ENCODE measurements around the gene ZBTB17. TPM values are rescaled to one million over a fixed set of nuclear protein-coding genes. Genes with fewer than 3 reads are reported as not detected.
"Not testable (repeated sequence)": the region's sequence is repeated elsewhere in the genome, so short reads cannot be mapped to it uniquely, and the experiment has no call there.

Gene ZBTB17
- total and polyA plus RNA-seq, 7 donors: 17.4 to 38.7 (median 24.3) TPM

DNA sequence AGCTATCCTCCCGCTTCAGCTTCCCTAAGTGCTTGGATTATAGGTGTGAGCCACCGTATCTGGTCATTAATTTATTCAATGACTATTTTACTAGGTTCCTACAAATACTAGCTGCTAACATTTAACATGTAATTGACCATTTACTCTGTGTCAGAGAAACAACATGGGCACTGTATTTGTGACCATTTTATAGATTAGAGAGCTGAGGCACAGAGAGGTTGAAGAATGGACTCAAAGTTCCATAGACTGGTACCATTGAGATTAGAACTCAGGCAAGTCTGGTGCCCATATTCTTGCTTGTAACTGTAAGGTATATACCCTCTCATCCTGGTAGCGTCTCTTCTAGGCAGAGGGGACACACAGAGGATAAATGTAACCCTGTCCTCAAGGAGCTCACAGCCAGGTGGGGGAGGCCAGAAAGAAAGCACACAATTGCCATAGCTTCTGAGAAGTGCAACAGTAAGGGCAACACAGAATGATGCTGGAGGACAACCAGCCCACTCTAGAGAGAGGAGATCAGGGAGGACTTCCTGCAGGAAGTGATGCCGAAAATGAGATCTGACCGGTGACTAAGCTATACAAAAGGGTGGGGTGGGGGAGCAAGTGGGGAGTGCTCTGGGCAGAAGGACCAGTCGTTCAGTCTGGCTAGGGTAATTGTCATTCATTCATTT lies 31.9 kb upstream of the ZBTB17 start:
- TF ChIP-seq POLR2AphosphoS5 (IDR thresholded peaks at IDR 0.05): no peak
- TF ChIP-seq, protein P1, sequence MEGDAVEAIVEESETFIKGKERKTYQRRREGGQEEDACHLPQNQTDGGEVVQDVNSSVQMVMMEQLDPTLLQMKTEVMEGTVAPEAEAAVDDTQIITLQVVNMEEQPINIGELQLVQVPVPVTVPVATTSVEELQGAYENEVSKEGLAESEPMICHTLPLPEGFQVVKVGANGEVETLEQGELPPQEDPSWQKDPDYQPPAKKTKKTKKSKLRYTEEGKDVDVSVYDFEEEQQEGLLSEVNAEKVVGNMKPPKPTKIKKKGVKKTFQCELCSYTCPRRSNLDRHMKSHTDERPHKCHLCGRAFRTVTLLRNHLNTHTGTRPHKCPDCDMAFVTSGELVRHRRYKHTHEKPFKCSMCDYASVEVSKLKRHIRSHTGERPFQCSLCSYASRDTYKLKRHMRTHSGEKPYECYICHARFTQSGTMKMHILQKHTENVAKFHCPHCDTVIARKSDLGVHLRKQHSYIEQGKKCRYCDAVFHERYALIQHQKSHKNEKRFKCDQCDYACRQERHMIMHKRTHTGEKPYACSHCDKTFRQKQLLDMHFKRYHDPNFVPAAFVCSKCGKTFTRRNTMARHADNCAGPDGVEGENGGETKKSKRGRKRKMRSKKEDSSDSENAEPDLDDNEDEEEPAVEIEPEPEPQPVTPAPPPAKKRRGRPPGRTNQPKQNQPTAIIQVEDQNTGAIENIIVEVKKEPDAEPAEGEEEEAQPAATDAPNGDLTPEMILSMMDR (IDR thresholded peaks at IDR 0.05): no peak
- TF ChIP-seq POLR2A (IDR thresholded peaks at IDR 0.05): no peak
- Histone ChIP-seq H3K9me3 (no peaks in the 10 kb centered on the region), H3K36me3 (no peaks in the 10 kb centered on the region), H3K27me3 (no peaks in the 10 kb centered on the region), H3K4me1 (peaks cover 0 to 12% (median 7%) of the 10 kb centered on the region in 4 donors), H3K27ac (no peak overlapping the region), H3K4me3 (no peak overlapping the region)
- WGBS, 2 donors: 60 to 77% methylated on average over 6 of the region's 6 CpGs
- DNase-seq: no peak
- intact Hi-C loops (cut with DNase I): loop anchor here (5.0 kb wide), 1 partner anchor 191 kb away; no protein-coding TSS in a partner anchor

DNA sequence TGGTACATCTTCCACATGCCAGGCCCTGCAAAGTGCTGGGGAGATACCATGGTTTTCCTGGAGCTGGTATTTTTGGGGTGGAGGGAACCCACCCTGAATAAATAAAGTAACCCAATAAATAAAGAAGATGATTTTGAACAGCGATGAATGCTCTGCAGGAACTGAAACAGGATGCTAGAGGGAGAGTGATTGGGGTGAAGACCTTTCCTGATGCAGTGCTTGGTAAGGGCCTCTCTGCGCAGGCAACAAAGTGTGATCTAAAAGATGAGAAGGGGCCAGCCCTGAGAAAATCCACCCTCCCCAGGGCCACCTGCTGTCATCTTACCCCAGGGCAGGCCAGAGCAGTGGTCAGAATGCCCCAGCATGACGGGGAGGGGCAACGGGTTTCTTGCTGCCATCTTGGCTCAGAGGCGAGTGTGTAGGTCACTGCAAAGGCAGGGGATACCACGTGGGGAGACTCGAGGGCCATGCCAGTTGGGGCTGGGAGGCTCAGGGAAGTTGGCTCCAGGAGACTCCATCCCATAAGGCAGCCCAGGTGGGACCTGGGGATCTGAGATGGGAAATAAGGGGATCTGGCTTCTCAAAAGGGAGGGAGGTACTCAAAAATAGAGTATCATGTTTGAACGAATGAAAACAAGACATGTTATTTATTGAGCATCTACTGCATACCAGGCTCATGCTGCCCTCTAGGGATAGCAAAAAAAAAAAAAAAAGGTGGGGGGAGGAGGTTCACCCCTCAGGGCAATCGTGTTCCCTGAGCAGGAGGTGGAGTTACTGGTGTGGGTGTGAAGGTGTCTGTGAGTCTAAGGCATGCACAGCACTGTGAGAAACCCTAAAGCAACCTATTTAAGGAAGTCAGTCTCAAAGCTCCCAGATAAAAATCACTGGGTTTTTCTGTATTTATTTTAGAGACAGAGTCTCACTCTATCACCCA lies 30.9 kb upstream of the ZBTB17 start:
- H3K9me3 ChIP-seq: no peaks in the 10 kb centered on the region
- H3K36me3 ChIP-seq: no peaks in the 10 kb centered on the region
- H3K27me3 ChIP-seq: no peaks in the 10 kb centered on the region
- intact Hi-C loops (cut with DNase I): loop anchor here (5.0 kb wide), 1 partner anchor 190 kb away; no protein-coding TSS in a partner anchor
- TF ChIP-seq, protein P1 (IDR thresholded peaks at IDR 0.05): no peak
- TF ChIP-seq EP300 (IDR thresholded peaks at IDR 0.05) (no peak), POLR2AphosphoS5 (IDR thresholded peaks at IDR 0.05) (no peak), POLR2A (IDR thresholded peaks at IDR 0.05) (no peak)
- 62 to 71% methylated on average over 9 of the region's 9 CpGs for WGBS, 2 donors
- no peak for DNase-seq
- no peak overlapping the region for H3K27ac ChIP-seq
- peaks cover 0 to 6% (median 0%) of the 10 kb centered on the region in 4 donors for H3K4me1 ChIP-seq
- no peak overlapping the region for H3K4me3 ChIP-seq

DNA sequence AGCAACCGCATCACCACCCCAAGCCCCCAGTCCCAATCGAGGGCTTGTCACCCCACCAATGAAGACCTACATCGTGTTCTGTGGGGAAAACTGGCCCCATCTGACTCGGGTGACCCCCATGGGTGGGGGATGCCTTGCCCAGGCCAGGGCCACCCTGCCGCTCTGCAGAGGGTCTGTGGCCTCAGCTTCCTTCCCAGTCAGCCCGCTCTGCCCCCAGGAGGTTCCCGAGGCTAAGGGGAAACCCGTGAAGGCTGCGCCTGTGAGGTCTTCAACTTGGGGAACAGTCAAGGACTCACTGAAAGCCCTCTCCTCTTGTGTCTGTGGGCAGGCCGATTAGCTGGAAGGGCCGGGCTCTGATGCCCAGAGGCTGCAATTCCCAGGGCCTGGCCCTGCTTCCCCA lies 30.1 kb upstream of the ZBTB17 start:
- no peaks in the 10 kb centered on the region for H3K9me3 ChIP-seq
- no peaks in the 10 kb centered on the region for H3K27me3 ChIP-seq
- intact Hi-C loops (cut with DNase I): loop anchor here (5.0 kb wide), 1 partner anchor 189 kb away; no protein-coding TSS in a partner anchor
- no peak overlapping the region for H3K4me3 ChIP-seq
- H3K4me1 ChIP-seq: peaks cover 0 to 6% (median 0%) of the 10 kb centered on the region in 4 donors
- H3K27ac ChIP-seq: no peak overlapping the region
- DNase-seq: no peak
- no peaks in the 10 kb centered on the region for H3K36me3 ChIP-seq
- TF ChIP-seq, protein P1 (IDR thresholded peaks at IDR 0.05): no peak
- TF ChIP-seq EP300 (IDR thresholded peaks at IDR 0.05): no peak
- no peak for TF ChIP-seq POLR2AphosphoS5 (IDR thresholded peaks at IDR 0.05)
- TF ChIP-seq POLR2A (IDR thresholded peaks at IDR 0.05): no peak
- WGBS, 2 donors: 85 to 86% methylated on average over 11 of the region's 11 CpGs

DNA sequence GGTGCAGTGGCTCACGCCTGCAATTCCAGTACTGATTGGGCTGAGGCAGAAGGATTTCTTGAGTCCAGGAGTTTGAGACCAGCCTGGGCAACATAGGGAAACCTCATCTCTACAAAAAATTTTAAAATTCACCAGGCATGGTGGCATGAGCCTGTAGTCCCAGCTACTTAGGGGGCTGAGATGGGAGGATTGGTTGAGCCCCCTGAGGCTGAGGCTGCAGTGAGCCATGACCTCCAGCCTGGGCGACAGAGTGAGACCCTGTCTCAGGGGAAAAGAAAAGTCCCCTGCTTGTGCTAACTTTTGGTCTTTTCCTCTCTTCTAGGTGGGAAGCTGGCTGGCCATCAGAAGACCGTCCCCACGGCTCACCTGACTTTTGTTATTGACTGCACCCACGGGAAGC lies 29.7 kb upstream of the ZBTB17 start:
- H3K27me3 ChIP-seq: no peaks in the 10 kb centered on the region
- no peaks in the 10 kb centered on the region for H3K36me3 ChIP-seq
- H3K27ac ChIP-seq: no peak overlapping the region
- H3K9me3 ChIP-seq: no peaks in the 10 kb centered on the region
- no peak for DNase-seq
- H3K4me1 ChIP-seq: peaks cover 0 to 6% (median 0%) of the 10 kb centered on the region in 4 donors
- H3K4me3 ChIP-seq: no peak overlapping the region
- intact Hi-C loops (cut with DNase I): loop anchor here (5.0 kb wide), 1 partner anchor 188 kb away; no protein-coding TSS in a partner anchor
- TF ChIP-seq, protein P1 (IDR thresholded peaks at IDR 0.05): no peak
- TF ChIP-seq POLR2AphosphoS5 (IDR thresholded peaks at IDR 0.05) (no peak), EP300 (IDR thresholded peaks at IDR 0.05) (no peak), POLR2A (IDR thresholded peaks at IDR 0.05) (no peak)
- WGBS, 2 donors: 80 to 84% methylated on average over 5 of the region's 5 CpGs

DNA sequence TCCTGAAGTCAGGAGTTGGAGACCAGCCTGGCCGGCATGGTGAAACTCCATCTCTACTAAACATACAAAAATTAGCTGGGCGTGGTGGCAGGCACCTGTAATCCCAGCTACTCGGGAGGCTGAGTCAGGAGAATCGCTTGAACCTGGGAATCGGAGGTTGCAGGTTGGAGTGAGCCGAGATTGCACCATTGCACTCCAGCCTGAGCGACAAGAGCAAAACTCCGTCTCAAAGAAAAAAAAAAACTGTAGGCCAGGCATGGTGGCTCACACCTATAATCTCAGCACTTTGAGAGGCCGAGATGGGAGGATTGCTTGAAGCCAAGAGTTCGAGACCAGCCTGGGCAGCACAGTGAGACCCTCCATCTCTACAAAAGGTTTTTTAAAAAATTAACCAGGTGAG lies 25.4 kb upstream of the ZBTB17 start:
- H3K4me3 ChIP-seq; H3K9me3 ChIP-seq; H3K27ac ChIP-seq; H3K4me1 ChIP-seq; H3K36me3 ChIP-seq; intact Hi-C loops (cut with DNase I); H3K27me3 ChIP-seq; DNase-seq: not testable (repeated sequence)
- WGBS, 2 donors: 85 to 86% methylated on average over 10 of the region's 10 CpGs

Data from sigmoid colon (tissue), 7 donors.